Measurements from ENCODE around the gene TTBK1. TPM values are rescaled to one million over a fixed set of nuclear protein-coding genes. Genes with fewer than 3 reads are reported as not detected.

Gene TTBK1
- total RNA-seq, 1 donor from 2014 or later: not detected

DNA sequence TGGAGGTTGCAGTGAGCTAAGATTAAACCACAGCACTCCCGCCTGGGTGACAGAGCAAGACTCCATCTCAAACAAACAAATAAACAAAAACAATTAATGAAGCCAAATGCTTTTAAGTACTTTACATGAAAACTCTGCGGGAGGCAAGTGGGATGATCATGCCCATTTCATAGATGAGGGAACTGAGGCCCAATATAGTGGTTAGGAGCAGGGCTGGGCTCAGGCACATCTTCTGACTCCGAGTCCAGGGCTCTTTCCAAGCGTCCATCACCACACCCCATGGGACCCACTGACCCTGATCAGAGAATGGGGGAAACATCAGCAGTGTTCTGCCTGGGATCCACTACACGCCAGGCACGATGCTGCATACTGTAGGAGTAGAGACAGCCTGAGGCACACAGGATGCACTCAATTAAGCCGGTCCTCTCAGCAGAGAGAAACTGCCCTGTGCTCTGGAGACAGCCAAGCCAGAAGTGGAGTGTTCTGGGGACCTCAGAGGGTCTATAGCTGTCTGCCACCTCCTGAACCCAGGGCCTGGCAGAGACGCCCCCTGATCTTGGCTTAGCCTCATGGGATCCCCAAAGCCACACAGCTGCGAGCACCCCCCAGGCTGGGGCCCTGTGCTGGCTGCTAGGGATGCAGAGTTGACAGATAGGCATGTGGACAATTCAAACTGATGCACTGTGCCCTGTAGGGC, 13.5 kb downstream of the TTBK1 start:
- no peak for DNase-seq

DNA sequence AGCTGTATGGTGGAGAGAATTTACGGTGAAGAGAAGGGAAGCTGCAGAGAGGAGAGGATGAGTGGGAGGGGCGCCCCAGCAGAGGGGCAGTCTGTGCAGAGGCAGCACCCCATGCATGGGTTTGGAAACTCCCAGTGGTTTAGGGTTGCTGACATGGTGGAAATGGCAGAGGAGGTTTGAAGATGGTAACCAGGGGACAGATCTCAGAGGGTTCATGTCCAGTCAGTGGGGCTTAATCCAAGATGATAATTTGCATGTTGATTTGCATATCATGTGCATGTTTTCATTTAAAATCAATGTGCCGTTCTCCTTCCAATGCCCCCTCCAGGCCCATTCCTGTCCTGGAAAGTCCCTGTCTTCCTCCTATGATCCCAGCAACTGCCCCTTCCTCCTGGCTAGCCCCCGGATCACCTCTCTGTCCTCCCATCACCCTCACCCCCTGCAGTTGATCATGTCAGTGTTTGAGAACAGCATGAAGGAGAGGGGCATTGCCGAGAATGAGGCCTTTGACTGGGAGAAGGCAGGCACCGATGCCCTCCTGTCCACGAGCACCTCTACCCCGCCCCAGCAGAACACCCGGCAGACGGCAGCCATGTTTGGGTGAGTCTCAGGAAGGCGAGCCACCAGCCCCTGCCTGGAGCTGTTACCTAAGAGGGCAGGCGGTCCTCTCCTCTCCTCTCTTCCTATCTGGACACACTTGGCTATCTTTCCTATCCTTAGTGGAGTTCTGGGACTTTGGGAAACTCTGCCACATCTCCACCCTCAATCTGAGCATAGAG, 14.3 kb downstream of the TTBK1 start:
- DNase-seq: no peak

- DNase-seq: no peak
Observed at GRCh38 chr6:43258180-43258579, 14.9 kb downstream of the TTBK1 start.

- DNase-seq: no peak
Observed at GRCh38 chr6:43258807-43259686, 15.8 kb downstream of the TTBK1 start.

GRCh38 chr6:43260791-43261190, 17.5 kb downstream of the TTBK1 start:
- peak; percentile 37 for DNase-seq

DNA sequence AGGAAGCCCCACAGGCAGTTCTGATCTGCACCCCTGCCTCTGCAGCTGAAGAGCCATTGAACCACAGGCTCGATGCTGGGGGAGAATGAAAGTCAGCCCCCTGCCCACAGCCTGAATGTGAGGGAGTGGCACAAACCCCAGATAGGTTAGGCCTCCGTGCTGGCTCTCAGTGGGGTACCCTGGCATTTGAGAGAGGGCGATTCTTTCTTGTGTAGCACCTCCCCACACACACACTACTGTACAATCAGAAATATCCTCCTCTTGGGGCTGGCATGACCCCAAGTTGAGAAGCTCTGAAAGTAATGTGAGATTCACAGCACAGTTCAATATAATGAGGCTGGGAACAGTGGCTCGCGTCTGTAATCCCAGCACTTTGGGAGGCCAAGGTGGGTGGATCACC, 17.9 kb downstream of the TTBK1 start:
- DNase-seq: no peak

DNA sequence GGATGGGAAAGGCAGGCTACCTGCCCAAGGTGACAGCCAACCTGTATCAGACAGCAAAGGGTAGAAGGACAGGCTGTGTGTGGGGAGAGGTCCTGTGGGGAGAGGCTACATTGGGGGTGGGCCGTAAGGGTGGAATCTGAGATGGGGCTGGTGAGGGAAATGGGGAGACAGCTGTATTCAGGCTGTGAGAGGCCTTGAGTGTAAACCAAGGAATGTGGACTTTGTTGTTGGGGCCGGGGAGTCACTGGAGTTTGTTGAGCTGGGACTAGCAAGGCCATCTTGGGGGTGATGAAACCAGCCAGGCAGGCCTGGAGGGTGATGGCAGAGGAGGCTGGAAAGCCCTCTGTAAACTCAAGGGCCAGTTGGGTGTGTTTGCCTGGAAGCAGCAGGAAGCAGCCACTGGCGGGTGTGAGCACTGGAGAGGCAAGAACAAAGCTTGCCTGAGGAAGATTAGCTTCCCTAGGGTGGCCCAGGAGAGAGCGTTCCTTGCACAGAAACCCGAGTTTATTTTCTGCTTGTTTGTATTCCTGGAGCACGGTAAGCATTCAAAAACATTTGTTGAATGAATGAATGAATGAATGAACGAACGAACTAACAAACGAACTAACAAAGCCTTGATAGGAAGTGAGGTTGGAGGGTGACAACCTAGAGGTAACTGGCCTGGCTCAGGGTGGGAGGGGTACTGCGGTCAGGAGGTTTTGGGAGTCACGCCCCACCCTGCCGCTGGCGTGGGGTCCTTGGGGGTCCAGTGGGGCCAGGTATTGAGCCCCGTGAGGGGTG, 18.9 kb downstream of the TTBK1 start:
- DNase-seq: no peak

- DNase-seq: no peak
Observed at GRCh38 chr6:43262780-43263313, 19.6 kb downstream of the TTBK1 start.

DNA sequence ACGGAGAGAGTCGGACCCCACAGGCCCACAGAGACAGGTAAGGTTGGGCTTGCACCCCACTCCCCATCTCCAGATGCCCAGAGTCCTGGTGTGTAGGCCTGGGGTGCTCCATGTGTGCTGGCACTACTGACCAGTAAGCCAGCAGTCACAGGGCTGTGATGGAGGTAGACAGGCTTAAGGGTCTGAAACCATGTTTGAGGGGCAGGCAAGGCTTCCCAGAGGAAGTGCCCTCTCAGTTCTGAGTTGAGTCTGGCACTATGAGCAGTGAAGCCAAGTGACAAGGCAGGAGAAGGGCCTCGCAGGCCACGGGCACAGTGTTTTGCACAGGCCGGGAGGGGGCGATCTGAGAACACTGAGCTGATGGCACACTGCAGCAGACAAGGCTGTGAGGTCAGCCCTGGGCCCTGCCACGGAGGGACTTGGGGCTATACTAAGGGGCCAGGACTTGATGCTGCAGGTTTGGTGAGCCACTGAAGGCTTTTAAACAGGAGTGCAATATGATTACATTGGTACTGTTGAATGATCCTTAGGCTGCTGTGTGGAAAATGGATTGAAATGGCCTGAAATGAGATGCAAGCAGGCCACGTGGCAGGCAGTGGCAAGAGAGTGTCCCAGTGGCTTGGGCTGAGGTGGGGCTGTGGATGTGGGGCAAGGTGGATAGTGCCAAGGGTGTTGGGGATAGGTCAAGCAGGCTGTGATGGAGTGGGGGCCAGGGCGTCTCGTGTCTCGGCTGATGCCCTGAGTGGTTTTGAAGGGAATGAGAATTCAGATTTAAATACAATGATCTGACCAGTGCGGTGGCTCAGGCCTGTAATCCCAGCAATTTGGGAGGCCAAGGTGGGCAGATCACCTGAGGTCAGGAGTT, 20.3 kb downstream of the TTBK1 start:
- DNase-seq: peak; percentile 84

DNA sequence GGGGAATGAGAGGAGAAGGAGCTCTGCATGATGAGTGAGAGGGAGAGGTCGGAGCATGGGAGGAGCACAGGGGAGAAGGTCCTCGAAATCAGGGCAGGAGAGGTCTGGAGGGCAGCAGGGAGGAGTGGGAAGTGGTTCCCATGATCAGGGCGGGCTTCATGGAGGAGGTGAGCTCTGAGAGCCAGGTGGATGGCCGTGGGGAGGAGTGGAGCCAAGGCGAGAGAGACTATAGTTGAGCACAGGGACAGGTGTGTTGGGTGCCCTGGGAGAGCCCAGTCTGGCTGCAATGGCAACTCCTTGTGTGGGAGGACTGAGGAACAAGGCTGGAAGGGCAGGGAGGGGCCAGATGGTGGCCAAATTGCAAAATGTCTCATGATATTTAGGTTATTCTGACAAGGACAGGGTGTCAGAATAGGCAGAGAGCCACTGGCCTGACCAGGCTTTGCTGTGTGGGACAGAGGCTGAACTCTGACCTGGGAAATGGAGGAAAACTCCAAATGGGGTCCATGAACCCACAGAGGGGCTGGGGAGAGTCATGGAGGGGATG, 21.4 kb downstream of the TTBK1 start:
- no peak for DNase-seq

GRCh38 chr6:43265564-43265963, 22.3 kb downstream of the TTBK1 start:
- no peak for DNase-seq

DNA sequence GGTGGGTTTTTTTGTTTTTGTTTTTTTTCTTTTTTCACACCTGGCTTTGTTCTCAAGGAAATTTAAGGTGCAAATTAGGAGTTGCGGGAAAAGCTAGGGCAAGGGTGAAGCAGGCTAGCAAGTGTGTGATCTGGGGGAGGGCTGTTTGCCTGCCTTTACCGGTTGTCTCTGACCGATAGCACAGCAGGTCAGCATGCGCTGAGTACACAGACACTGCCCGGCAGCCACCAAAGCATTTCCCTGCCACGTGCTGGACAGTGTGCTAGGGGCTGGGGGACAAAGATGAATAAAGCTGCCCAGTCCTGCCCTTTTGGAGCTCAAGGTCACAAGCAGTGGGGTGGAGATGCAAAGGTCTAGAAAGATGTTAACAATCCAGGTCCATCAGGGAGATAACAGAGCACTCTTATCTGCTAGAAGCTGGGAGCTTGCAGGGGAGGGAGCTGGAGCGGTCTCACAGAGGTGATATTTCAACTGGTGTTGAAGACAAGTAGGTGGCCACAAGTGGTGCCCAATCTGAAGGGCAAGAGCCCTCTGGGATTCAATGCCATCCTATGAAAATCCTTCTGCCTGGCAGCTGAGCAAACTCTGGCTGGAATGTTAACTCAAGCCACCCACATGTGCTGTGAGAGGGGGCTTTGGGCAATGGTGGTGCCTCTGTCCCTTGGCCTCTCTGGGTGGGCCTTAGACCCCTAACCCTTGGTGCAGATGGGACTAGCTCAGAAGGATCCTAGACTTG, 24.5 kb downstream of the TTBK1 start:
- DNase-seq: no peak

- no peak for DNase-seq
Observed at GRCh38 chr6:43268355-43268700, 25.0 kb downstream of the TTBK1 start.

DNA sequence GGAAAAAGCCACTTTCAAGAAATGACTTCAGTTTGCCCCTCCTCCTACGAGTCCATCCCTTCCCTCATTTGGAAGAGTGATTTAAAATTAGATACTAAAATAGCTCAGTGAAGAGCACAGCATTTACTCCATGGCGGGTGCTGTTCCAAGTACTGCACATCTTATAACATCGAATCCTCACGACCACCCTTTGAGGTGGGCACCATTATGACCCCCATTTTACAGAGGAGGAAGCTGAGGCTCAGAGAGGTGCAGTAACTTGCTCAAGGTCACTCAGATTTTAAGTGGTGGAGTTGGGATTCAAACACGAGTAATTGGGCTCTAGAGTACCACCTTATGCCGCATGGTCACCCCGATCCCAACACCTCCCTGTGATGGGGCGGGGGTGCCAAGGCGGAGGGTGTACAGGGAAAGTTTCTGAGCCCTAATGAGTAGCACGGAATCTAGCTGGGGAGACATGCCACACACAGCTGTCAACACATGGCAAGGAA, 25.5 kb downstream of the TTBK1 start:
- no peak for DNase-seq

DNA sequence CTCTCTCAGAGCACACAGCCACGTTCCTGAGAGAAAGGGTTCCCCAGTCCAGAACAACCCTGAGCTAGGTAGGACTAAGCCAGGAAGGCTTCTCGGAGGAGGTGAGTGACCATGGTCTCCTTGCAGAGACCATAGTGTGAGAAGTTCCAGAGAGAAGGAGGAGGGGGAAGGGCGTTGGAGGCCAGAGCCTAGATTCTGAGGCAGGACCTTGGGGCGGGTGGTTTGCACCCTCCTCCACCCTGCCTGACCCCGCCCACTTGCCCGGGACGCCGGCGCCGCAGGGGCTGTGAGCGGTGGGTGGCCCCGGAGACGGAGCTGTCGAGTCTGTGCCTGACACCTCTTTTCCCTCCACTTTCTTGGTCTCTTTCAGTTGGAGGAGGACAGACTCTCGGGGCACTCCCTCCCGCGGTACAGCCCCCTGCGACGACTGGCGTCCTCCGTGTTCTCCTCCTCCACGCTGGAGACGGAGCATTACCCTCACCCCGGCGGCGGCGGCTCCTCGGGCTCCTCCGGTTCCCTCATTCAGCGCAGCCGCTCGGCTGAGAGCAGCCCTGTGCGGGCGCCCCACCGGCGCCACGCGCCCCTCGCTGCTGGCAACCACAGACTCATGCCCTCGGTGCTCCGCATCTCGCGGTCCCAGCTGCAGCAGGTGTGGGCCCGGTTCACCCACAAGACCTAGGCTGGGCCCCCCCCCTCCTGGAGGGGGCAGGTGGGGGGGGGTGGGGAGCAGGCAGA, 26.2 kb downstream of the TTBK1 start:
- no peak for DNase-seq

DNA sequence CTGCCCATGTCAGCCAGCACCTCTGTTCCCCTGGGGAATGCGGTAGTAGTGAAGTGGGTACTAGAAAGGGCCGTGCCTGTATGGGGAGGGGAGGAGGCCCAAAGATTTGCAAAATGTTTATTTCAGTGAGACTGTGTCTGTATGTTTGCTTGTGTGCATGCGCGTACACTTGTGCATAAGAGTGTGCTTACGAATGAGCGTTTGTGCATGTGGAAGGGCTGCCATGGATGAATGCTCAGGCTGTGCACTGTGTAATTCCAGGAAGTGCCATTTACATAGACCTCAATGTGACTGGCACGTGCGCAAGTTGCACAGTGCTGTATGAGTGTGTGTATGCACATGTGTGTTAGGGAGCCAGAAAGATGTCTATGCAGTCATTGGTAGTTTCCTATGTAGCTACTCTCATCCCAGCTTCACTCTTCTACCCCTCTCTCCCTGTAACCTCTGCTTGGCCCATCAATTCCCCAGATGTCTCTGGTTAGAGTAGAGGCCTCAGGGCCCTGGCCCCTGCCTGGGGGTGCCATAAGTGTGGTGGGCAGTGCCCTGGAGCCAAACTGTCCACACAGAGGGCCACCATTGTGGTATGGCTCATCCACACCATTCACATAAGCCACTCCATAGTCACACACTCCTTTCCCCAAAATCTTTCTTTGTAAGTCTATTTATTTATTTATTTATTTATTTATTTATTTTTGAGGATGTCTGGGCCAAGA, 28.0 kb downstream of the TTBK1 start:
- no peak for DNase-seq

DNA sequence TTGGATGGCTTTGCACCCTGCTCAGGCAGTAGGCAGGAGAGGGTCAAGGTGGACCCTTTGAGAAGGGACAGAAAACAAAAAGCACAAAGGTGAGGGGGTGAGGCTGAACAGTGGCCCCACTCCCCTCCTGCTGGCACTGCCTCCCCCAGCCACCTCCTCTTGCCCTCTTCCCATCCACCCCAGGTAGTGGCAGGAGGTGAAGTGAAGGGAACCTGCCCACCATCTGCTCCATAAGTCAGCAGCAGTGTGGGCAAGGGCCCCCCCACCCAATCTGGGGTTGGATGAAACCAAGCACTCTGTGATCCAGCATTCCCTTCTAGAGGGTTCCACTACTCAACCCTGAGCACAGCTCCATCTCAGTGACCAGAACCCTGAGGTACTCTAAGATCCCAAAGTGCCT, 28.7 kb downstream of the TTBK1 start:
- no peak for DNase-seq

GRCh38 chr6:43273707-43274106, 30.4 kb downstream of the TTBK1 start:
- no peak for DNase-seq

Data from dermis blood vessel endothelial cell (primary cell).